Stimulated activated CD8-positive, alpha-beta memory T cell treated with anti-CD3 and anti-CD28 coated beads, Interleukin-15, amount 100 ng/mL, for 4 hours (primary cell): ENCODE measurements around the gene ALDH1L1.

ENCODE experiments used
- DNase-seq, 2 donors: peaks; one replicate each; pipeline ENCODE4 v3.0.0-alpha.2; 2020; ENCODE audit warnings: low read depth in 2 of 2

ALDH1L1 gene

DNA sequence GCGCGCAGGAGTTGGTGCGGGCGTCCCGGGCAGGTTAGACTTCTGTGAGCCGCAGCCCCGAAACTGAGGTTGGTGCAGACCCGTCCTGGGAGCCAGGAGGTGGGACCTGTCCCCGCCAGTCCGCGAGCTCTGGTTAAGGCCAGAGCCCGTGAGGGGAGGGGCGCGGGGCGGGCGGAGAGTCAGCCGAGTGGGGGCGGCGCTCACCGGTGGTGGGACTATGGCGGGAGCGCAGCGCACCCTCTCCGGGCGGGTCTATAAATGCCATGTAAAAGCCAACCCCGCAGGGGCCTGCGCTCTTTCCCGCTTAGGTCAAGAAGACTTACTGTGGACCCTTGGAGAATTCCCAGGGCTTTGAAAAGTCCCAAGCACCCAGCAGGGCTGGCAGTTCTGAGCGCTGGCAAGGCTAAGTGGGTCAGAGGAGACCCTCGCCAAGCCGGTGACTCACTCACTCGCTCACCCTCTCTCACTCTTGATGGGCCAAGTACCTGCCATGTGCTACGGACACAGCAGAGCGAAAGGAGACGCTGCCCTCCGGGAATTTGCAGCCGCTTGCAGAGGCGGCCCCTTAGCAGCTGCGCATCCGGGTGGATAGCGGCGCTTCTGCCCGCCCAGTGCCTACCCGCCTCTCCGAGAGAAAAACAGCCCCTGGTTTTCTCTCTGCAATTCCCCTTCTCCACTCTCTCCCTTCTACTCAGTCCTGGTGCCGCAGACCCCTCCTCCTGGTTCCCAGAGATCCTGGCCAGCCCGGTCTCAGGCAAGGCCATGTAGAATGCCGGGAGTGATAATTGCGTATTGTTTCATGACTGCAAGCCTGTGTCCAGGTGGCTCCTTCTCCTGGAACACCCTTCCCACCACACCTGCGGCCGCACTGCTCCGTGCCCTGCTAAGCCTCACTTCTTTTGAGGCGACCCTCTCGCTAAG, at the start of gene ALDH1L1:
Gene ALDH1L1 (minus strand): TSS at position 110 of the 921 bp plus-strand sequence. CDS start 19,607 bp downstream, outside the sequence.
- DNase-seq, result no peak

DNA sequence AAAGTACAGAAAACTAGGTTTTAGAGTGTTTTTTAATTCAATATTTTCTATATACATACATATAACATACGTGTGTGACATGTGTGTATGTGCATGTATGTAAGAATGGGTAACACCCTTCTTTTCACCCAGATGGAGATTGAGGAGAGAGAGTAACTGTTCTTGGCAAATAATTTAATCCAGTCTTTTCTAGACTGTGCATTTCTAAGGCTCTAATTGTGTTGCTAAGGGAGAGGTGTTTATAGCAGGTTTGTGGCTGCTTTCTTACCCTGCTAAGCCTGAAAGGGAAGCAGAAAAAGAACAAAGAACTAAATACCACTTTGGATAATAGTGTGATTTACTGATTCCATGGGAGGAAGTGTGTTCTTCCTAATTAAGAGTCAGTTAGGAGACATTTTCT, 46.0 kb upstream of the ALDH1L1 start:
- DNase-seq, result no peak

DNA sequence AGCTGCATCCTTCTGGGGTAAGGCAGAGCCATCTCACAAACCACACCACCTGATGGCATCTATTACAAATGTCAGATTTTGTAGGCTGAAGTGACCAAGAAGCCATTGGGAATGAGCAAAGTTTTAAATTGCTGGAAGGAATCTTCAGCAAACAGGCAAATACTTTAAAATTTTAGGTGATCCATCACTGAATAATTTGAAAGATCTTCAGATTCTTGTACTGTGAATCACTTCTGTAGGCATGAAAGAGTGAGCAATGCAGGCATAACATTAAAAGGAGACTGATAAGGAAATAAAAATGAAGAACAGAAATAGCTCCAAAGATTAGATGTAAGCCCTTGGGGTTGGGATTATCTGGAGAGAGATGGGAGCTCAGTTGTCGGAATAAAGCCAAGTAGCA, 36.0 kb upstream of the ALDH1L1 start:
- no peak for DNase-seq

DNA sequence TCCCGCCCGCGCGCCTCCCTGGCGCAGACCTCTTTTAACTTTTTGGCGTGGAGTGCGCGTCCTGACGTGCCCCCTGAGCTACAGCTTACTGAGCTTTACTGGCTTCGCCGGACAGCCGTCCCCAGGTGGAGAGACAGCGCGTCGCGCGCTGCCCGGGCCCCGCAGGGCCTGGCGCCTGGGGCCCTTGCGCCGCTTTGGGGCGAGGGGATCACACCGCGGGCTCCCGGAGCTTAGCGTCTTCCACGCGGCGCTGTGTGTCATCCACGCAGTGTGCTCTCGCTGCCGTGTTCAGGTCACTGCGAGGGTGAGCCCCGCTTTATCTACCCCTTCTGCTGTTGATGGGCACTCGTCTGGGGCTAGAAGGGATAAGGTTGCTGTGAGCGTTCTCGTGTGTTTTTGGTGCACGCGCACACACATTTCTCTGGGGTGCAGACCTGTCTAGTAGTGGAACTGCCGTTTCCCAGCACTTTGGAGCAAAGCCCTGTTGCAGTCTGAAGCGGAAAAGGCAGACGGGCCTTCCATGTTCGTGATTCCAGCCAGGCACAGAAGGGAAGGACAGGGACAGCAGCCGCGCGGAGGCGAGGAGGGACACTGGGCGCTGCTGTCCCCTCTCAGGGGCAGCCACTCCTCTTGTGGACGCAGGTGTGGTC, 33.1 kb upstream of the ALDH1L1 start:
- no peak for DNase-seq

DNA sequence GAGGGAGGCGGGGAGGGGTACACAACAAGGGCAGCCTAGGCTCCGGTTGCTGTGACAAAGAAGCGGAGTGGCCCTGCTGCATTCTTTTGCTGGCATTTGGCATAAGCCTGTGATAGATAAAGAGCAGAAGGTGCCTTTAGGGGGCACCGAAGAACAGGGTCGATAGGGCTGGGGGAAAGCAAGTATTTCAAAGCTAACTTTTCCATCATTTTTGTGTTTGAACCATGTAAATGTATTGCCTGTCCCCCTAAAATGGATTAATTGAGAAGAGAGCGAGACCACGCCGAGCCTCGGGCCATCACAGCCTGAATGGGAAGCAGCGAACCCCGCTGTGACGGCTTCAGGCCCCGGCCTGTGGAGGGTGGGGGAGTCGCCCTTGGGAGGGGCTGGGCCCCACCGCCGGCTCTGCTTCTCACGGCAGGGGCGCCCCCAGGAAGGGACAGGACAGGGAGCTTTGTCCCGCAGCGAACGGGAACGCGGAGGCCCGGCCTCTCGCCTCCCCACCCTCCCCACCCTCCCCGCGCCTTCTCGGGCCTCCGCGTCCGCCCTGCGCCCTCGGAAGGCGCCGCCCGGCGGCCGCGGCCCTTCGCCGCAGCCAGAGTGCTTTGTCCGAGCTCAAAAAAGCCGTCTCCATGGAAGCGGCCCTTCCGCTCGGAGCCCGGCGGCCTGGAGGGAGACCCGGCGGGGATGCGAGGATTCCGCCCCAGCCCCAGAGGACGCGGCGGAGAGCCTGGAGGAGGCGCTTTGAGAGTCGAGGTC, 32.4 kb upstream of the ALDH1L1 start:
- no peak for DNase-seq

DNA sequence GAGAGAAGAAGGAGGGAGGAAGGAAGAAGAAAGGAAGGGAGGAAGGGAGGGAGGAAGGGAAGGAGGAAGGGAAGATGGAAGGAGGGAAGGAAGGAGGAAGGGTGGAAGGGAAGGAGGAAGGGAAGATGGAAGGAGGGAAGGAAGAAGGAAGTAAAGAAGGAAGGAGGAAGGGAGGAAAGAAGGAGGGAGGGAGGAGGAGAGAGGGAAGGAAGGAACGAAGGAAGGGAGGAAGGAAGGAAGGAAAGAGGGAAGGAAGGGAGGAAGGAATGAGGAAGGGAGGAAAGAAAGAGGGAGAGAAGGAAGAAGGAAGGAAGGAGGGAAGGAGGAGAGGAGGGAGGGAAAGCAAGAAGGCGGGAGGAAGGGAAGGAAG, 31.8 kb upstream of the ALDH1L1 start:
- no peak for DNase-seq

DNA sequence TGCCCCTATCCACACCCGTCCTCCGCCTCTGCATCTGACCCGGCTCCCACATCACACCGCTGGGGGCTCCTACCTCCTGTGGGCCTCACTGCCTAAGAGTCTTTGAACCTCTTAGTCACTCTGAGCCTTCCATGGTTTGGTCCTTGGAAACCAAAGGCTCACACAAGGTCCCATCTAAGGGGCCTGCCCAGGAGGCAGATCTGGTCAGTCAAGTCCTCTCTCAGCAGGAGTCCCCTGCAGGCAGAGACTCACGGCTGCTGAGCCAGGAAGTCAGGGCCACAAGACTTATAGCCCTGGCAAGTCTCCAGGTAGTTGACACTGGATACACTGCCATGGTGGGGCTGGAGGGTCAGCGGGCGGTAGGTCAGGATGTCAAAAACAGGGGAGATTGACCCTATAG, 31.2 kb upstream of the ALDH1L1 start:
- DNase-seq, result no peak

DNA sequence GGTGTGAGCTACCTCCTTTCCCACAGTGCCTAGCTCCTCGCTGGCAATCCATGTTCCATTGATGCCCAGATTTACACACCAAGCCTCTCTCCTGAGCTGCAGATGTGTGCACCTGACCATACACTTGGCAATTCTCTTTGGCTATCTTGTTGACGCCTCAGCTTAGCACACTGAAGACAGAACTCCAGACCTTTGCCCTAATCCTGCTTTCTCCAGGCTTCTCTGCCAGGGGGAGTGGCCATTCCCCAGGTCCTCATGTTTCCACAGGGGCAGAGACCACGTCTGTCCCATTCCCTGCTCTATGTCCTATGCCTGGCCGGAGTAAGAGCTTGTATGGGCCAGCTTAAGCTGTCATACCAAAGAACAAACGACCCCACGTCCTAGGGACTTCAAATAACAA, 30.2 kb upstream of the ALDH1L1 start:
- no peak for DNase-seq

DNA sequence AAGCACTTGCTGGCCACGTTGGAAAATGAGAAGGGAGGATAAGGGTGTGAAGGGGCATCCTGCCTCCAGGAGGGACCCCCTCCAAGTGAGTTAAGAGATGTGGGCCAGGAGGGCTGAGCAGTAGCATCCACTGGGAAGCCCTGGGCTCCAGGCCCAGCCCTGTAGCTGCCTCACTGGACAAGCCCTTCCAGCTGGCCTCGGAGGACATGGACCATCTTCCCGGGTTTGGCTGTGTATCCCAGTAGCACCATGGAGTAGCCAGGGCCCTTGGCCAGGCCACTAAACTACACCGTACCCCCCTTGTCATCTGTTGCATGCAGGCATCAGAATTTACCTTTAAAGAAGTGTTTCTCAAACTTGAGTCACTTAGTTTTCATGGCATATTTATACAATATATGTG, 29.4 kb upstream of the ALDH1L1 start:
- no peak for DNase-seq

DNA sequence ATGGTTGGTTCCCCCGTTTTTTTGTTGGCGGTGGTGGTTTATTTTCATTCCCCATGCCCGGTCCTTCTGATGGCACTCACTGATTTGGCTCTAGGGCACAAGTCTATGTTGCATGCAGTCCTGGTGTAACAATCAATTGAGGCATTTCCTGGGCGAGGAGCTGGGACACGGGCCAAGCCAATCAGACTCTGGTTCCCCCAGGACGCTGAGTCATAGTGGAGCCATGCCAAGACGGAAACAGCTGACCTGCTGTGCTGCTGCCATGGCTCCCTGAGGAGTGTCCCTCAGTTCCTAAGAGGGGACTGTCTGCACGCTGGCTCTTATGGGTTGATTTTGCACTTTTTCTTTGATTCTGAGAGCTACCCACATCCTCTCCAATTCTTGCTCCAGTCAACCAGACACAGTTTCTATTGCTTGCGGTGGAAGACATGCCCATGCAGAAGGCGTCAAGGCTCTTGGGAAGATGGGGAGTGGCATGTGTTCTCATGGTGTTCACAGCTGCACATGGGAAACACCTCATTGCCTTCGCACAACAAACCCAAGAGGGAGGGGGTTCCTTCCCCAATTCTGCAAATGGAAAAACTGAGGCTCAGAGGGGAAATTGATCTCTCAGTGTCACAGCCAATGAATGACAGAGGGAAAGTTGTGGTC, 28.3 kb upstream of the ALDH1L1 start:
- no peak for DNase-seq

DNA sequence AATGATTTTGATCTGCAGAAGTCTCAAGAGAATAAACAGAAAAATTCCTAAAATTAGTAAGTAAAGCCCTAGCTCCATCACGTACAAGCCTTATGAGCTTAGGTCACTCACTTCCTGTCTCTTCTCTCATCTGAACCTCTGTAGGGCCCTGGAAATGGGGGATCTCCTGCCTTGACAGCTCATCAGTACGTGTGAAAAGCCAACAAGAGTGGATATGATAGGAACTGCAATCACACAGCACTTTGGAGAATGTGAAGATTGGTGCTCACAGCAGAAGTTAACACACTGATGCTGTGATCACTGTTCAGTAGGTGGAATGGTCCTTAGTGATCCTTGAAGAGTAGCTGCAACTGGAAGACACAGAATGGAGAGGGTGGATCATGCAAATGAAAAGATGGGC, 27.8 kb upstream of the ALDH1L1 start:
- no peak for DNase-seq

DNA sequence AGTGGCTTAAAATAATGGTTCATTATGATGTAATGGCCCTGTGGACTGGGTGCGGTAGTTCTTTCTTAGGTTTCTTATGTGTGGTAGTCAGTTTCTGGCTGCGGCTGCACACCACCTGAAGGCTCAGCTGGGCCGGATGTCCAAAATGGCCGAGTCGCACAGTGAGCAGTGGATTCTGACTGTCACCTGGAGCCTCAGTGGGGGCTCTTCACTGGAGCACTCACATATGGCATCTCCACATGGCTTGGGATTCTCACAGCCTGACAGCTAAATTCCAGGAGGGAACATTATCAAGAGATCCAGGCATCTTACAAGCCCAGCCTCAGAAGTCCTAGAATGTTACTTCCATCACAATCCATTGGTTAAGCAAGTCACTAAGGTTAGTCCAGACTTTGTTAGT, 26.8 kb upstream of the ALDH1L1 start:
- DNase-seq, result no peak

DNA sequence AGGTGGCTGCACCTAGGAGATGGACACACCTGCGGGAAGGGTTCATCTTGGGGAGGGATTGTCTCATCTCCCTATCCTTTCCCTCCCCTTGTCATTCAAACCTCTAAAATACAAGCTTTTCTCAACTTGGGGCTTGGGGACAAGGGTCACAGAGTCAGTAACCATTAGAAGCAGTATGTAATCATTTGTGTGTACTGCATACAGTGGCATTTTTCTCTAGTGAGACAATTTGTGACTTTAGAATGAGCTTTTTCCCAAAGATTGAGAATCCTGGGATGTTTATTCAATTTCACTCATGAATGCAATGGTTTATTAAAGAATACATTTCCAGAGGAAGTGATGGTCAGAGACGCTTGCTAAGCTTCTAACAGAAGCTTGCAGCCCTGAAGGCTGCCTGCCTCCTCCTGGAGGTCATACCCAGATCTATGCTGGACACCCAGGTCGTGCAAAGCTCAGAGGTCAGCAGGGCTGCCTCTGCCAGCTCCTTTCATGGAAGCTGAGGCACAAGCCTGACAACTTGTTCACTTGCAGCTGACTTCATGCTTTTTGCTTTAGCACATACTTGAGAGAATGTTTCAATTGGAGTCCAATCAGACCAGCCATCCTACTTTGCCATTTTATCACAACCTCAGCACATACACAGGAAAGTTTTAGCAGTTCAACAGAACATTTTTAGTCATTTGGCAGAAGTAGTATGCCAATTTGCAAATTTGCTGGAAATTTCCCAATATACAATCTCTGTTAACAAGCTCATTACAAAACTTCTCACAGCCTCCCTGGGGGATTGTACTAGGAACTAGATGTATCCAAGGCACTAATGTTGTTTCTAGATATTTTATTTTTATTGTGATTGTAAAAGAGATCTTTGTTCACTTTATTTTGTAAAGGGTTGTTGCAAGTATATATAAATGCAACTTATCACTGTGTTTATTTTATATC, 25.6 kb upstream of the ALDH1L1 start:
- DNase-seq, result no peak

DNA sequence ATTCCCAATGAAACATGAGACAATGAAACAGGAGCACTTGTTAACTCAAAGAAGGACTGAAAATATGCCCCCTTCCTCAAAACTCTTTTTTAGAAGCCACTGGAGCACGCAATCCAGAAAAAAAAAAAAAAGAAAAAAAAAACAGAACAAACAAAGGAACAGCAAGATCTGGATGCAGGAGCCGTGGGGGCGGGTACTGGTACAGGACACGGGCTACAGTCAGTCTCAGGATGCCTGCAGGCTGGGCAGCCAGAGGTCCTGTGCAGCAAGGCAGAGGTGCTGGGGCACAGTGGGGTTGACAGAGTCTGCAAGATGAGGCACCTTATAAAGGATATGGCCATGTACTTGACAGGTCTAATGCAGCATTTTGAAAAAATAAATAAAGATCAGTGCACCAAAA, 22.3 kb upstream of the ALDH1L1 start:
- no peak for DNase-seq

DNA sequence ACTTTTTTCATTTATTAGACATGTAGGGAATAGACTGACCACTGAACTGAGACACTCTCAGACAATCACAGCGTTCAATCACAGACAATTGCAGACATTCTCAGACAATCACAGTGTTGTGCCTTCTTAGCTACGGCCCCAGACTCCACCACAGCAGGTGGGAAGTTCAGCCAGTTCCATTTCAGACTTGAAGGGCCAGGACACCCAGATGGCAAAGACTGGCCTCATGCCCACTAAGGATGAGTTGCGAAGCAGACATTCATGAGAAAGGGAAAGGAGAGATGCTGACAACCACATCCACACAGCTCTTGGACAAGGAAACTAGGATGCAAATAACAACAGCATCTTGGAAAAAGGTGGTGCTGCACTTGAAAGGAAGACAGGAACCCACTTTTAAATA, 21.9 kb upstream of the ALDH1L1 start:
- no peak for DNase-seq

DNA sequence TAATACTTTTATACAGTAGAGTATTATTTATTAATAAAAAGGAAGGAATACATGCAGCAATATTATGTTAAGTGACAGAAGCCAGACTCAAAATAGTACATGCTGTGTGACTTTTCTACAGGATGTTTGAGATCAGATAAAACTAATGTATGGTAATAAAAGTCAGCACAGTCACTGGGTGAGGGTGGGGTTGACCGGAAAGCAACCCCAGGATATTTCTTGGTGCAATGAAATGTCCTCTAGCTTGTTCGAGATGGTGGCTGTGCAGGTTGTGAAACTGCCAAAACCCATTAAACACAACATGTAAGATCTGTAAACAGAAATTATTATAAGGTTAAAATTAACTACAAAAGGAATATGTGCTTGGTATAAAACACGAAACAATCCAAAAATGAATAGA, 20.8 kb upstream of the ALDH1L1 start:
- DNase-seq, result no peak

DNA sequence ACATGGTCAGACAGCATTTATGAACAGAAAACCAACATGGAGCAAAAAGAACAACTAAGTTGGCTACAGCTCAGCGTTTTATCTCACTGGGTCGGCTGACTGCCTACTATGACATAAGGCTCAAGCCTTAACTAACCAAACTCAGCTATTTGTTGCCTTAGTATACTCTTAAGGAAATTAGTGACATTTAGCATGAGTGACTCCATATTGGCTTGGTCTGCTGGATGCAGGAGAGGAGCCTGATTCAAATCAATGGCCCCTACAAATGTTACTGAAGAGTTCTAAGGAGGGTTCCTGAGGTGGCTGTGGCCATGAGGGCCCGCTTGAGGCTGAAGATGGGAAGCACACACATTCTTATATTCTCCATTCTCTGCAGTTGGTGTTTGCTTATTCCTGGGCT, 20.1 kb upstream of the ALDH1L1 start:
- no peak for DNase-seq

DNA sequence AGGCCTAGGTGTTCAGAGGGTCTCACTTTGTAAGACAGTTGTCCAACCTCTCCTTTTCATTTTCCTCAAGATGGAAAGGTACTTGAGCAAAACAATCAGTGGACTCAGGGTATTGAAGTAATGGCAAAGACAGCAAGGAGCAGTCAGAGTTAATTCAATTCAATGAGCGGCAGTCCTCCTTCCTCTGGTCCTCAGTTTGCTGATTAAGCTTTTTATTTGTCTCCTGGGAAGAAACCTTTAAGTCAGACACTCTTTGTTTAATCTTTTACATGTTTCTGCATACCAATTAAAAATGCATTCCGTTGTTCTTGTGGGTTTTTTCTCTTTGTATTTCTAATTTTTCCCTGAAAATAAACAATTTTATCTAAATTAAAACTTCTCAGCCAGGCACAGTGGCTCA, 18.9 kb upstream of the ALDH1L1 start:
- DNase-seq, result no peak

DNA sequence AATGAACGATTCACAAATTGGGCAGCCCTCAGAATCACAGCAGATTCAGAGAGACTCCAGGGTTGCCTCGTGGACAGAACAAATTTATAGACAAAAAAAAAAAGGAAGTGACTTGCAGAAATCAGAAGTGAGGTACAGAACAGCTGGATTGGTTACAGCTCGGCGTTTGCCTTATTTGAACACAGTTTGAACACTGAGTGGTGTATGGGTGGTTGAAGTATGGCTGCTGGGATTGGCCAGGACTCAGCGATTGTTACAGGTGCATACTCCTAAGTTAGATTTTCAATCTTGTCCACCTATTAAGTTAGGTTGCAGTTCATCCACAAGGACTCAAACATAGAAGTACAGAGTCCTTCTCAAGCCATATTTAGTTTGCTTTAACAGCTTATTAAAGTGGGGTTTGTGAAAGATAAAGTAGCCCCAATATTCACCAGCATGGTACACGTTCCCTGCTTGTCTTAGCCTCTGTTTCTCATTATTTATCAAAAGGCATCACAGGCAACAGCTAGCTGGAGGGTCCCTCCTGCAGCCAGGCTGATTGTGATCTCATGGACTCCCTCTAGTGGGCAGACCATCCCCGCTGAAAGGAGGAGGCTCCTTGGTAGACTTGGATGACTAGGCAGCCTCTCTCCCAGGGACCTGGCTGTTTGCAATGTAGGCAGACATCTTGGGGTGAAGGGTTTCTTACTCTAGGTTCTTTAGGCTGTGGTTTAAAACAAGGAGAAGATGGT, 17.6 kb upstream of the ALDH1L1 start:
- DNase-seq, result peak in 1 of 2 donors; percentile 10

DNA sequence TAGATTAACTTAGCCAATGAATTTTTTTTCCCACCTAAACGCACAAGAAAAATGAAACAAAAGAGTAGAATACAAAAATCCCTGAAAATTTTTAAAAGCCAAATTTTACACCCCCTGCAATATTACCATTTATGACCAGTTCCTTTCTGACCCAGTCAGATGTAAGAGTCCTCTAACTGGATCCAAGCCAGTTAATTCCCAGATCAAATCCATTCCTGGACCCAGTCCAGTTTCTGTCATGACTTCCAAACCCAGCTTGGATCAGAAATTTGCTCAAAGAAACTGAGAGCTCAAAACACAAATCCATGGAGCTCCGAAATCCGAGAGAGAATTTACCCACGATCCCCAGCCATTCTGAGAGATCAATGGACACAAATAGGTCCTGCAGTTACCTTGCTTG, 17.0 kb upstream of the ALDH1L1 start:
- no peak for DNase-seq
